Measurements from ENCODE around the gene MEI1. TPM values are rescaled to one million over a fixed set of nuclear protein-coding genes. Genes with fewer than 3 reads are reported as not detected.

MEI1 gene
- total RNA-seq, 1 experiment from 2014 or later = 4.9 TPM

DNA sequence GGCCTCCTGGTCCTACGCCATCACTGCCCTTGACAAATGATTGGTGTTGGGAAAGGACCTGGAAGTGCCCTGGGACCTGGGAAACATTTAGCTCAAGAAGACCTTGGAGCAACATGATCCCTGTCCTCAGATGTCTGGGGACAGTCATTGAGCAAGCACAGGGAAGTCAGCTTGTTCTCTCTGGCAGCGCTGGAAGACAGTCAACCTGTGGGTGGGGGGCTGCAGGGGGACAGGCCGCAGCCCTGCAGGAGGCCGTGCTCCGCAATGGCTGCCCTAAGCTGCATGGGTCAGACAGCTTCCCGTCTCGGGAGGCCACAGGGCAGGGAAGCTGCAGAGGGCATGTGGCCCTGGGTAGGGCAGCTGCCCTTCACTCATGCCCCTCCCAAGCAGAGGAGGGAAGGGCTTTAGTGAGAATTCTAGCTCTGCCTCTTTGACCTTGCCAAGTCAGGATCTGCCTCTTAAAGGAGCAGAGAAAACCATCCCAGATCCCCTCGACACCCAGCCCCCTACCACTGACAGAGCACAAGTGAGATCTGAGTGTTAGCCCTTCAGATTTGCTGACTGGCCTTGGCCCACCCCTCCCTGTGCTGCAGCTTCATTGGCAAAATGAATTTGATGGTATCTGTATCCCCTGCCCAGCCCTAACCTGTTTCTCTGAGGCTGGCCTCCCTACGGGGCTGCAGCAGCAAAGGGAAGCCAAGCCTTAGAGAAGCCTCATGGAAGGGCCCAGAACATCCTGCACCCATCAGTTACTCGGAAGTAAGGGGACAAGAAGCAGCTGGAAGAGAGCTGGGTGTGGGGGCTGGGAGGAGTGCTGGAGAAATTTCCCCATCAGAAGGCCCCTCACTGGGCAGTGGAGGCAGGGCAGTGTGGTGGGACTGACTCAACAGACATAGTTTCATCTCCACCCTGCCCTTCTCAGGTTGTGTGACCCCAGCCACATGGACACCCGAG lies 127.4 kb downstream of the MEI1 start:
- no peak overlapping the region for H3K9ac ChIP-seq (ENCODE audit: low read length)
- no peaks in the 10 kb centered on the region for H3K27me3 ChIP-seq (ENCODE audit: low read length)
- H3K4me3 ChIP-seq (ENCODE audit: low read length) = no peak overlapping the region
- no peak for DNase-seq
- H3K36me3 ChIP-seq (ENCODE audit: insufficient read depth, low read length) = no peaks in the 10 kb centered on the region
- H3K9me2 ChIP-seq (replicated peaks; ENCODE audit: insufficient read depth, low read length) = no peaks in the 10 kb centered on the region
- no peaks in the 10 kb centered on the region for H4K20me1 ChIP-seq (ENCODE audit: insufficient read depth, low read depth, low read length)
- H3K27ac ChIP-seq (ENCODE audit: low read length) = peak overlapping the region; percentile 11; the same call in 1 of the 2 replicates
- no peak overlapping the region for H2AFZ ChIP-seq (ENCODE audit: low read length)
- H3K79me2 ChIP-seq (ENCODE audit: low read length) = no peaks in the 10 kb centered on the region
- H3K4me2 ChIP-seq (ENCODE audit: low read depth, low read length, poor library complexity, severe bottlenecking) = no peak overlapping the region
- H3K9me3 ChIP-seq (ENCODE audit: low read length) = no peaks in the 10 kb centered on the region
- peaks cover 9% of the 10 kb centered on the region; the same call in 1 of the 2 replicates for H3K4me1 ChIP-seq (ENCODE audit: low read length)

DNA sequence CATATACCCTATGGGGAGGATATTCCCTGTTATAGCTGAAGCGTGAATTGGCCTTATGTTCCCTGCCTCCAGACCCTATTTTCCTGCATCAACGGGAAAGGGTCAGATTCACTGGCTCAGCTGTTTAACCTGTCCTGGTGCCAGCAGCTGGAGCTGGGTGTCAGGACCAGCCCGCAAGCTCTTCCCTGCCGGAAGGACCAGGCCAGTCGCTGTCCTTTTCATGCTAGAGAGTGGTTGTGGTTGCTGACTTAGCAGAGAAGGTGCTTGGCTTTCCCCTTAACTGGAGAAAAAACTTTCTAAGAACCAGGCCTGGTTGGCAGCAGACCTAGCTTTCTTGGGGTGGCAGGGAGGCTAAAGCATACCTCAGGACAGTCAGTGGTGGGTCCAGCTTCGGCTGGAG lies 128.4 kb downstream of the MEI1 start:
- H2AFZ ChIP-seq (ENCODE audit: low read length) = no peak overlapping the region
- no peaks in the 10 kb centered on the region for H3K9me2 ChIP-seq (replicated peaks; ENCODE audit: insufficient read depth, low read length)
- H3K4me2 ChIP-seq (ENCODE audit: low read depth, low read length, poor library complexity, severe bottlenecking) = no peak overlapping the region
- peak overlapping the region; percentile 57 for H3K27ac ChIP-seq (ENCODE audit: low read length)
- no peaks in the 10 kb centered on the region for H4K20me1 ChIP-seq (ENCODE audit: insufficient read depth, low read depth, low read length)
- DNase-seq = no peak
- no peaks in the 10 kb centered on the region for H3K36me3 ChIP-seq (ENCODE audit: insufficient read depth, low read length)
- no peaks in the 10 kb centered on the region for H3K27me3 ChIP-seq (ENCODE audit: low read length)
- no peak overlapping the region for H3K4me3 ChIP-seq (ENCODE audit: low read length)
- H3K9me3 ChIP-seq (ENCODE audit: low read length) = no peaks in the 10 kb centered on the region
- no peak overlapping the region for H3K9ac ChIP-seq (ENCODE audit: low read length)
- peaks cover 18% of the 10 kb centered on the region for H3K4me1 ChIP-seq (ENCODE audit: low read length)
- no peaks in the 10 kb centered on the region for H3K79me2 ChIP-seq (ENCODE audit: low read length)

DNA sequence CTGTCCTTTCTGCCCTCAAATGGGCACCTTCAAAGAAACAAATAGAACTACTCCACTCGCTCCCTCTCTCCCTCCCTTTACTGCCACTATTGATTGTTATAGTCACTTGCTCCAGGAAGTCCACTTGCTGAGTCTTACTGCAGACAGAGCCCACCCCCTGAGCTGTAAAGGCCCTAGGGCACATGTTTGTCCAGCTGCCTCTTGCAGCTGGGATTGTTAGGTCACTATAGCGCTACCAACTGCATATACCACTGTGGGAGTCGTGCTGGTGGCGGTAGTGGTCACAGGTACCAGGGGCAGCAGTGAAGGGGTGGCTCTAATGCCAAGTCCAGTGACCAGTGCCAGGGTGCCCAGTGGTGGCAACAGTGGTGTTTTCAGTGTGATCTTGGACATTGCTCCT lies 129.2 kb downstream of the MEI1 start:
- DNase-seq = no peak
- Histone ChIP-seq H3K9me2 (replicated peaks; ENCODE audit: insufficient read depth, low read length) (no peaks in the 10 kb centered on the region), H3K9me3 (ENCODE audit: low read length) (no peaks in the 10 kb centered on the region), H3K4me1 (ENCODE audit: low read length) (peaks cover 18% of the 10 kb centered on the region), H3K27me3 (ENCODE audit: low read length) (no peaks in the 10 kb centered on the region), H3K4me3 (ENCODE audit: low read length) (no peak overlapping the region), H3K9ac (ENCODE audit: low read length) (no peak overlapping the region), H4K20me1 (ENCODE audit: insufficient read depth, low read depth, low read length) (no peaks in the 10 kb centered on the region), H3K4me2 (ENCODE audit: low read depth, low read length, poor library complexity, severe bottlenecking) (no peak overlapping the region), H3K36me3 (ENCODE audit: insufficient read depth, low read length) (no peaks in the 10 kb centered on the region), H3K79me2 (ENCODE audit: low read length) (peaks cover 6% of the 10 kb centered on the region), H3K27ac (ENCODE audit: low read length) (peak overlapping the region; percentile 57; the same call in 1 of the 2 replicates), H2AFZ (ENCODE audit: low read length) (no peak overlapping the region)

DNA sequence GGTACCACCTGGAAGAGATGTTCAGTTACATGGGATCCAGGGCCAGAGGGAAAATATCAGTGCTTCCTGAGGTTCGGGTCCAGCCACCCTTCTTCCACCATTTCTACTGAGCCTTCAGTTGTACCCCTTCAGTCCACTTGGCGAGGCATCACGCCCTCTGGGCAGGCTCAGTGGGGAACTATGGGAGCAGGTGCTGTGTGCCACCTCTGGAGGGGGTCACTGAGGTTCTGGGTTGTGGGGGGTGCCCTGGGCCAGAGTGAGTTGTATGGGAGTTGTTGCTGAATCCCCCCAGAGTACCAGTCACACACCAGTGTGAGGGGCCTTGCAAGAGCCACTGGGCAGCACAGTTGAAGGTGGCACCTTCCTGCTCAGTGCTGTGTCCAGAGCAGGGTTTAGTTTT lies 130.9 kb downstream of the MEI1 start:
- Histone ChIP-seq H3K27ac (ENCODE audit: low read length) (peak overlapping the region; percentile 58), H4K20me1 (ENCODE audit: insufficient read depth, low read depth, low read length) (peaks cover 5% of the 10 kb centered on the region; the same call in 1 of the 2 replicates), H3K9me3 (ENCODE audit: low read length) (no peaks in the 10 kb centered on the region), H3K9ac (ENCODE audit: low read length) (no peak overlapping the region), H3K79me2 (ENCODE audit: low read length) (peaks cover 22% of the 10 kb centered on the region), H3K4me1 (ENCODE audit: low read length) (peaks cover 27% of the 10 kb centered on the region), H2AFZ (ENCODE audit: low read length) (no peak overlapping the region), H3K27me3 (ENCODE audit: low read length) (no peaks in the 10 kb centered on the region), H3K4me3 (ENCODE audit: low read length) (no peak overlapping the region), H3K4me2 (ENCODE audit: low read depth, low read length, poor library complexity, severe bottlenecking) (no peak overlapping the region), H3K36me3 (ENCODE audit: insufficient read depth, low read length) (peaks cover 6% of the 10 kb centered on the region; the same call in 1 of the 2 replicates), H3K9me2 (replicated peaks; ENCODE audit: insufficient read depth, low read length) (no peaks in the 10 kb centered on the region)
- peak; percentile 66 for DNase-seq

DNA sequence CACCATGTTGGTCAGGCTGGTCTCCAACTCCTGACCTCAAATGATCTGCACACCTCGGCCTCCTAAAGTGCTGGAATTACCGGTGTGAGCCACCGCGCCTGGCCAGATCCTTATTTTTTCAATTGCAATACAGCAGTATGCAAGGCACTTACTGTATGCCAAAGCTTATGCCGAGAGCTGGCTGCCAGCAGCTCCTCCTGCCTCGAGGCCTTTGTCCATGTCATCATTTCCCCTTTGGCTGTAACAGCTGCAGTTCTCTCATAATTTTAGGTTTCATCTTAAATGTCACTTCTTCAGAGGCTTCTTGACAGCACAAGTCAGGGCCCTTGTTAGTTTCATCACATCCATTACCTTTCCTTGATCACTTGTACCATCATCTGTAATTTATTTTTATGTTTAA lies 132.1 kb downstream of the MEI1 start:
- Histone ChIP-seq H3K79me2 (ENCODE audit: low read length) (peaks cover 34% of the 10 kb centered on the region), H2AFZ (ENCODE audit: low read length) (no peak overlapping the region), H3K9me2 (replicated peaks; ENCODE audit: insufficient read depth, low read length) (no peaks in the 10 kb centered on the region), H3K4me3 (ENCODE audit: low read length) (no peak overlapping the region), H4K20me1 (ENCODE audit: insufficient read depth, low read depth, low read length) (peaks cover 5% of the 10 kb centered on the region; the same call in 1 of the 2 replicates), H3K9ac (ENCODE audit: low read length) (no peak overlapping the region), H3K36me3 (ENCODE audit: insufficient read depth, low read length) (peaks cover 16% of the 10 kb centered on the region), H3K27me3 (ENCODE audit: low read length) (no peaks in the 10 kb centered on the region), H3K4me1 (ENCODE audit: low read length) (peaks cover 35% of the 10 kb centered on the region), H3K27ac (ENCODE audit: low read length) (peak overlapping the region; percentile 93), H3K4me2 (ENCODE audit: low read depth, low read length, poor library complexity, severe bottlenecking) (no peak overlapping the region), H3K9me3 (ENCODE audit: low read length) (no peaks in the 10 kb centered on the region)
- DNase-seq = peak; percentile 54

DNA sequence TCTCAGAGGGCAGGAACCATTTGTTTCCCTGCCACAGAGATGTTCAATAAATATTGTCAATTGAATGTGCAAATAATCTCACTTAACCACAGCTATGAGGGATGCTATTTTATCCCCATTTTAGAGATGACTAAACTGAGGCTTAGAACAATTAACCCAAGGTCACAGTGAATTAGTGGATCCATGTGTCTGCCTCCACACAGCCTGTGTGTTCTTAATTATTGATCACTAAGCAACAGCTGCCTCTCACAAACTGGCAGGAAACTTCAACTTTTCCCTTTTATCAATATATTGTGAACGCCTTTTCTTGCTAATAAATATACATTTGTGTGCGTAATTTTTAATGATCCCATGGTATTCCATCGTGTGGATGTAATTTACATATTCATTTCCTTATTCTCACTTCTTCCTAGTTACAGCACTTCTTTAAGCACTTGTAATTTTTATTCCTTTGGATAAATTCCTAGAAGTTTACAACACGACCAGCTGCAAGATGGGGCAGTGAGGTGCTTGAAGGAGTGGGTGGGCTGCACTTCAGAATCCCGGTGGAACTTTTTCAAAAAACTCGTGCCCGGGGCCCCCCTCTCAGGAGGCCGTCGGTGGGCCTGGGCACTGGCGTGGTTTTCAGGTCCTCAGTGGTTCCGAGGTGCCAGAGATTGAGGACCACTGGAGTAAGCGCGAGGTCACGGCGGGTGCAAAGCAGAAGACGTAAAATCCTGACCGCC lies 132.7 kb downstream of the MEI1 start:
- no peaks in the 10 kb centered on the region for H3K9me3 ChIP-seq (ENCODE audit: low read length)
- H3K4me2 ChIP-seq (ENCODE audit: low read depth, low read length, poor library complexity, severe bottlenecking) = peak overlapping the region; percentile 71
- H3K36me3 ChIP-seq (ENCODE audit: insufficient read depth, low read length) = peaks cover 22% of the 10 kb centered on the region
- no peaks in the 10 kb centered on the region for H3K9me2 ChIP-seq (replicated peaks; ENCODE audit: insufficient read depth, low read length)
- peaks cover 37% of the 10 kb centered on the region for H3K4me1 ChIP-seq (ENCODE audit: low read length)
- H3K27me3 ChIP-seq (ENCODE audit: low read length) = no peaks in the 10 kb centered on the region
- H3K9ac ChIP-seq (ENCODE audit: low read length) = peak overlapping the region; percentile 79
- peaks cover 5% of the 10 kb centered on the region; the same call in 1 of the 2 replicates for H4K20me1 ChIP-seq (ENCODE audit: insufficient read depth, low read depth, low read length)
- DNase-seq = no peak
- peak overlapping the region; percentile 65 for H3K4me3 ChIP-seq (ENCODE audit: low read length)
- H3K79me2 ChIP-seq (ENCODE audit: low read length) = peaks cover 40% of the 10 kb centered on the region
- H2AFZ ChIP-seq (ENCODE audit: low read length) = no peak overlapping the region
- peak overlapping the region; percentile 93 for H3K27ac ChIP-seq (ENCODE audit: low read length)

DNA sequence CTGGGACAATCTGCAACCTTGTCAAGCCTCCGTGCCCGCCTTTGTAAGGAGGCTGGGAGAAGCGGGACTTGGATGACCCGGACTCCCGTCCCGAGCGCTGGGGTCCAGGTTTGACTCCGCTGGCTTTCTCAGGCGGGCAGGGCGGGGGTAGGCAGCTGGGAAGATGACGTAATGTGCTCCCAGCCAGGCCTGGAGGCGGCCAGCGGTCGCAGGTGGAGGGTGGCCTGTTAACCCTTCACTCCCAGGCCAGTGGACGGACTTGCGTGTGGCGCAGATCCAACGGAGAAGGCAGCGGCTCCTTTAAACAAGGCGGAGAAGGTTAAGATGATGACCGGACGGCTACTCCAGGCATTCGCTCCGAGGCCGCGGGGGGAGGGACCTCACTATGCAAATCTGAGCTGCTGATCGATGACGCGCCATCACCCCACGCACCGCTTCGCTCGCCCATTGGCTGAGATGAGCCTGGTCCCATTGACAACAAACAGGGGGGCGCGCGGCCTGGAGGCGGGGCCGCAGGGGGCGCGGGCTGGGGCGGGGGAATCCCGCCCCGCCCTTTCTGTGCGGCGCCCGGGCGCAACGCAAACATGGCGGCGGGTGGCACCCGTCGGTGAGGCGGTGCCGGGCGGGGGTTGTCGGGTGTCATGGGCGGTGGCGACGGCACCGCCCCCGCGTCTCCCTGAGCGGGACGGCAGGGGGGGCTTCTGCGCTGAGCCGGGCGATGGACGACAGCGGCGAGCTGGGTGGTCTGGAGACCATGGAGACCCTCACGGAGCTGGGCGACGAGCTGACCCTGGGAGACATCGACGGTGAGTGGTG lies 133.5 kb downstream of the MEI1 start, which contains the start of gene SREBF2:
SREBF2 (plus strand) TSS at position 553 of the 816 bp plus-strand sequence; CDS start at position 719, 166 bp downstream.
- Histone ChIP-seq H3K4me2 (ENCODE audit: low read depth, low read length, poor library complexity, severe bottlenecking) (peak within 1 kb of the TSS; percentile 92), H3K79me2 (ENCODE audit: low read length) (peaks cover 44% of the 10 kb centered on the region), H3K9me2 (replicated peaks; ENCODE audit: insufficient read depth, low read length) (no peaks in the 10 kb centered on the region), H3K36me3 (ENCODE audit: insufficient read depth, low read length) (peaks cover 24% of the 10 kb centered on the region), H3K27ac (ENCODE audit: low read length) (peak within 1 kb of the TSS; percentile 93), H4K20me1 (ENCODE audit: insufficient read depth, low read depth, low read length) (peaks cover 5% of the 10 kb centered on the region; the same call in 1 of the 2 replicates), H3K4me3 (ENCODE audit: low read length) (peak within 1 kb of the TSS; percentile 91), H3K9ac (ENCODE audit: low read length) (peak within 1 kb of the TSS; percentile 99), H3K9me3 (ENCODE audit: low read length) (no peaks in the 10 kb centered on the region), H2AFZ (ENCODE audit: low read length) (no peak within 1 kb of the TSS), H3K4me1 (ENCODE audit: low read length) (peaks cover 36% of the 10 kb centered on the region), H3K27me3 (ENCODE audit: low read length) (no peaks in the 10 kb centered on the region)
- DNase-seq = peak; percentile 100
